ENCODE results near the gene ADIPOR1. TPM values are rescaled to one million over a fixed set of nuclear protein-coding genes. Genes with fewer than 3 reads are reported as not detected.
"Not testable (repeated sequence)": the region's sequence is repeated elsewhere in the genome, so short reads cannot be mapped to it uniquely, and the experiment has no call there.

The ADIPOR1 gene
- total RNA-seq, 1 donor from 2014 or later = 42.1 TPM

DNA sequence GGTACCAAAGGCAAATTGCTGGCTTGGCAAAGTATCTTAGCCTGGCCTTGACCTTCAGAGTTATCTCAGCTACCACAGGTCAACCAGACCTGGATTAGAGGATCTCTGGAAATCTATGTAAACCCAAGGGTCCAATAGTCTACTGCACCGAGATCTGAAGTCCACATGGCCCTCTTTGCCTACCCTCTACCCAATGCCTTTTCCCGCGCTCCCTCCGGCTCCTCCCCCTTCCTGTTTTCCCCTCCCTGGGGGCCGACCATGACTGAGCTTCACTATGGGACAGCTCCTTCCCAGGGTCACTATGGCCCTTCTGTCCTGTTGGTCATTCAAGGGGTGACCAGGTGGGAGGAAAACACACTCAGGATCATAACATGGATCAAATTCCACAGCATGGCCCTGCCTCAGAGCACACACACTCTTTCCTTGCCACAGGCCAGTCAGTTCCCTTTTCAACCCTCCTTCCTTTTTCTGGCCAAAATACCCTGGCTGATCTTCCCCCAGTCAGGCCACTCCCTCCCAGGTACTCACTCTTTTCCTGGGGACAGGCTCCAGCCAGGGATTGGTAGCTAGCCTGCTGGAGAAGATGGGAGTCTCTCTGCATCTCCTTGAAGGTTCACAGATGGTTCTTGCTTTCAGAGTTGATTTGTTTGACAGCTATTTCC lies 29.9 kb upstream of the ADIPOR1 start:
- H3K27ac Mint-ChIP-seq (ENCODE audit: unreplicated experiment) = no peak overlapping the region
- DNase-seq (ENCODE audit: low read depth, low spot score) = no peak

DNA sequence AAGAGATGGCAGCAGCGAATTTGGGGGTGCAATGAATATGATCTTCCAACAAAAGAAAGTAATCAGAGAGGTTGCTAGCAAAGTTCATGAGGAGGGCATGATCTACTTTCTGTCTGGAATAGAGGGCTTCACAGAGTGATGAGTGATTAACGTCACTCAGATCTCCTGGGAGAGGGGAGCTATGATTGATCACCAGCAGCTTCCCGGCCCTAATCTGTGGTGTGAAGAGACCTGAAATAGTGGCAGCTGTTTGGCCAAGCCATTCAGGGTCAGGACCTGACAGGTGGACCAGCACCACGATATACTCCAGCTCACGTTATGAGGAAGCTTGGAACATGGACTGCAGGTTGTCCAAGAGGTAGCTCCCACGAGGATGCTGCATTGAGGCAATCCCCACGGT lies 29.1 kb upstream of the ADIPOR1 start:
- H3K36me3 Mint-ChIP-seq (ENCODE audit: low read depth) = no peaks in the 10 kb centered on the region

More for the DNA sequence above, 29.9 kb upstream of the ADIPOR1 start:
- Mint-ChIP-seq H3K4me3 (no peak overlapping the region), H3K27me3 (ENCODE audit: low read depth) (peaks cover 59% of the 10 kb centered on the region), H3K4me1 (no peaks in the 10 kb centered on the region), H3K36me3 (ENCODE audit: low read depth) (no peaks in the 10 kb centered on the region), H3K9me3 (no peaks in the 10 kb centered on the region)
- TF ChIP-seq, protein P1, sequence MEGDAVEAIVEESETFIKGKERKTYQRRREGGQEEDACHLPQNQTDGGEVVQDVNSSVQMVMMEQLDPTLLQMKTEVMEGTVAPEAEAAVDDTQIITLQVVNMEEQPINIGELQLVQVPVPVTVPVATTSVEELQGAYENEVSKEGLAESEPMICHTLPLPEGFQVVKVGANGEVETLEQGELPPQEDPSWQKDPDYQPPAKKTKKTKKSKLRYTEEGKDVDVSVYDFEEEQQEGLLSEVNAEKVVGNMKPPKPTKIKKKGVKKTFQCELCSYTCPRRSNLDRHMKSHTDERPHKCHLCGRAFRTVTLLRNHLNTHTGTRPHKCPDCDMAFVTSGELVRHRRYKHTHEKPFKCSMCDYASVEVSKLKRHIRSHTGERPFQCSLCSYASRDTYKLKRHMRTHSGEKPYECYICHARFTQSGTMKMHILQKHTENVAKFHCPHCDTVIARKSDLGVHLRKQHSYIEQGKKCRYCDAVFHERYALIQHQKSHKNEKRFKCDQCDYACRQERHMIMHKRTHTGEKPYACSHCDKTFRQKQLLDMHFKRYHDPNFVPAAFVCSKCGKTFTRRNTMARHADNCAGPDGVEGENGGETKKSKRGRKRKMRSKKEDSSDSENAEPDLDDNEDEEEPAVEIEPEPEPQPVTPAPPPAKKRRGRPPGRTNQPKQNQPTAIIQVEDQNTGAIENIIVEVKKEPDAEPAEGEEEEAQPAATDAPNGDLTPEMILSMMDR (conservative IDR thresholded peaks at IDR 0.05) = no peak

GRCh38 chr1:202986120-202986519 lies 28.0 kb upstream of the ADIPOR1 start:
- DNase-seq (ENCODE audit: low read depth, low spot score); H3K4me3 Mint-ChIP-seq; H3K36me3 Mint-ChIP-seq (ENCODE audit: low read depth); H3K27ac Mint-ChIP-seq (ENCODE audit: unreplicated experiment); H3K4me1 Mint-ChIP-seq; H3K9me3 Mint-ChIP-seq: not testable (repeated sequence)
- peaks cover 50% of the 10 kb centered on the region for H3K27me3 Mint-ChIP-seq (ENCODE audit: low read depth)

More for the DNA sequence above, 29.1 kb upstream of the ADIPOR1 start:
- TF ChIP-seq, protein P1 (conservative IDR thresholded peaks at IDR 0.05) = no peak
- peaks cover 56% of the 10 kb centered on the region for H3K27me3 Mint-ChIP-seq (ENCODE audit: low read depth)
- no peak for DNase-seq (ENCODE audit: low read depth, low spot score)
- no peaks in the 10 kb centered on the region for H3K9me3 Mint-ChIP-seq
- no peaks in the 10 kb centered on the region for H3K4me1 Mint-ChIP-seq
- H3K4me3 Mint-ChIP-seq = no peak overlapping the region
- H3K27ac Mint-ChIP-seq (ENCODE audit: unreplicated experiment) = no peak overlapping the region

- TF ChIP-seq, protein P1 (conservative IDR thresholded peaks at IDR 0.05) = no peak
- Mint-ChIP-seq H3K27ac (ENCODE audit: unreplicated experiment) (no peak overlapping the region), H3K27me3 (ENCODE audit: low read depth) (peaks cover 56% of the 10 kb centered on the region), H3K36me3 (ENCODE audit: low read depth) (no peaks in the 10 kb centered on the region), H3K4me3 (no peak overlapping the region), H3K9me3 (no peaks in the 10 kb centered on the region), H3K4me1 (no peaks in the 10 kb centered on the region)
- no peak for DNase-seq (ENCODE audit: low read depth, low spot score)
Observed at GRCh38 chr1:202982715-202983430, 24.8 kb upstream of the ADIPOR1 start.

- TF ChIP-seq, protein P1 (conservative IDR thresholded peaks at IDR 0.05) = no peak
- Mint-ChIP-seq H3K27me3 (ENCODE audit: low read depth) (peaks cover 61% of the 10 kb centered on the region), H3K4me3 (no peak overlapping the region), H3K36me3 (ENCODE audit: low read depth) (no peaks in the 10 kb centered on the region), H3K4me1 (no peaks in the 10 kb centered on the region), H3K27ac (ENCODE audit: unreplicated experiment) (no peak overlapping the region), H3K9me3 (no peaks in the 10 kb centered on the region)
- no peak for DNase-seq (ENCODE audit: low read depth, low spot score)
Observed at GRCh38 chr1:202981939-202982338, 23.8 kb upstream of the ADIPOR1 start.

- H3K9me3 Mint-ChIP-seq = no peaks in the 10 kb centered on the region
- H3K36me3 Mint-ChIP-seq (ENCODE audit: low read depth) = no peaks in the 10 kb centered on the region
Observed at GRCh38 chr1:202979459-202979858, 21.3 kb upstream of the ADIPOR1 start.

More at GRCh38 chr1:202979459-202979858, 21.3 kb upstream of the ADIPOR1 start:
- no peaks in the 10 kb centered on the region for H3K4me1 Mint-ChIP-seq
- peaks cover 72% of the 10 kb centered on the region for H3K27me3 Mint-ChIP-seq (ENCODE audit: low read depth)
- TF ChIP-seq, protein P1 (conservative IDR thresholded peaks at IDR 0.05) = no peak
- DNase-seq (ENCODE audit: low read depth, low spot score) = no peak
- H3K4me3 Mint-ChIP-seq = no peak overlapping the region
- H3K27ac Mint-ChIP-seq (ENCODE audit: unreplicated experiment) = no peak overlapping the region

Data from neural crest cell (in vitro differentiated cells).